Mammary epithelial cell (primary cell): ENCODE data around the gene CLN3.
"Not testable (repeated sequence)": the region's sequence is repeated elsewhere in the genome, so short reads cannot be mapped to it uniquely, and the experiment has no call there.

Experiments used
- CTCF ChIP-seq, 2 donors: IDR thresholded peaks in 1 of 2; conservative IDR thresholded peaks in 1 of 2; 2 replicates each; pipeline ENCODE4 v1.5.1; 2011 to 2012; ENCODE audit warnings: inconsistent platforms in 2 of 2, low read length in 2 of 2, mild to moderate bottlenecking in 2 of 2, control low read depth in 1 of 2, low read depth in 1 of 2; ENCODE audit not compliant: insufficient read depth in 1 of 2; ENCODE audit errors: extremely low read depth in 1 of 2
- EZH2 ChIP-seq: IDR thresholded peaks from 2 replicates; pipeline ENCODE4 v1.6.1; 2012; ENCODE audit warnings: low read length, inconsistent platforms, borderline replicate concordance

GRCh38 chr16:28447081-28447480 lies 44.8 kb downstream of the CLN3 start:
- TF ChIP-seq CTCF (conservative IDR thresholded peaks at IDR 0.05 in 1 of 2, IDR thresholded peaks at IDR 0.05 in 1 of 2; ENCODE audit: extremely low read depth in 1 of 2, insufficient read depth in 1 of 2, low read depth in 1 of 2, low read length in 2 of 2); EZH2: not testable (repeated sequence)
